SK-N-SH treated with all-trans-retinoic acid at 6 μM for 48 hours (cell line): ENCODE data around the gene GNA12.

Source experiments
- ATAC-seq: fragments of 200-7000 bp; cut with Tn5 transposase; 3 replicates; pipeline ENCODE4 v1.9.1; 2020; ENCODE audit warnings: mild to moderate bottlenecking, moderate library complexity
- ARNTL ChIP-seq: fragments of 450-650 bp; formaldehyde crosslinking; IDR thresholded peaks from 2 replicates; pipeline ENCODE4 v1.5.0; 2020; ENCODE audit warnings: low read depth, mild to moderate bottlenecking, moderate library complexity, borderline replicate concordance
- BACH2 ChIP-seq: fragments of 250-450 bp; sonication (Bioruptor Pico); IDR thresholded peaks from 2 replicates; pipeline ENCODE4 v1.9.0; 2021; ENCODE audit warnings: mild to moderate bottlenecking, borderline replicate concordance
- CREB5 ChIP-seq: fragments of 250-450 bp; sonication (Bioruptor Pico); IDR thresholded peaks from 2 replicates; pipeline ENCODE4 v1.5.1; 2020; ENCODE audit warnings: low read depth, mild to moderate bottlenecking, moderate library complexity
- CSDC2 ChIP-seq: fragments of 250-450 bp; sonication (Bioruptor Pico); IDR thresholded peaks from 2 replicates; pipeline ENCODE4 v1.5.0; 2020; ENCODE audit warnings: mild to moderate bottlenecking, moderate library complexity
- ESRRG ChIP-seq: fragments of 250-450 bp; sonication (Bioruptor Pico); IDR thresholded peaks from 2 replicates; pipeline ENCODE4 v1.6.1; 2021; ENCODE audit warnings: mild to moderate bottlenecking
- GLIS3 ChIP-seq: fragments of 250-450 bp; sonication (Bioruptor Pico); IDR thresholded peaks from 2 replicates; pipeline ENCODE4 v1.5.0; 2020; ENCODE audit warnings: mild to moderate bottlenecking, moderate library complexity
- ISL1 ChIP-seq: fragments of 250-450 bp; sonication (Bioruptor Pico); IDR thresholded peaks from 2 replicates; pipeline ENCODE4 v2.1.2; 2022; ENCODE audit warnings: mild to moderate bottlenecking, moderate library complexity
- OSR1 ChIP-seq: fragments of 250-450 bp; sonication (Bioruptor Pico); IDR thresholded peaks from 2 replicates; pipeline ENCODE4 v1.8.0; 2022; ENCODE audit warnings: moderate library complexity, mild to moderate bottlenecking, inconsistent platforms
- PPARA ChIP-seq: fragments of 250-450 bp; sonication (Bioruptor Pico); IDR thresholded peaks from 2 replicates; pipeline ENCODE4 v1.5.0; 2020; ENCODE audit warnings: mild to moderate bottlenecking, borderline replicate concordance
- RARB ChIP-seq: fragments of 250-450 bp; sonication (Bioruptor Pico); IDR thresholded peaks from 2 replicates; pipeline ENCODE4 v1.8.0; 2021; ENCODE audit warnings: mild to moderate bottlenecking, moderate library complexity
- SNAI2 ChIP-seq: fragments of 250-450 bp; sonication (Bioruptor Pico); IDR thresholded peaks from 2 replicates; pipeline ENCODE4 v1.5.0; 2020; ENCODE audit warnings: mild to moderate bottlenecking, moderate library complexity
- TCF4 ChIP-seq: fragments of 250-450 bp; sonication (Bioruptor Pico); IDR thresholded peaks from 2 replicates; pipeline ENCODE4 v1.8.0; 2021; ENCODE audit warnings: mild to moderate bottlenecking, moderate library complexity, borderline replicate concordance
- TOX ChIP-seq: fragments of 250-450 bp; sonication (Bioruptor Pico); IDR thresholded peaks from 2 replicates; pipeline ENCODE4 v1.8.0; 2021; ENCODE audit warnings: mild to moderate bottlenecking, moderate library complexity, borderline replicate concordance
- TSHZ2 ChIP-seq: fragments of 250-450 bp; sonication (Bioruptor Pico); IDR thresholded peaks from 2 replicates; pipeline ENCODE4 v1.5.0; 2020; ENCODE audit warnings: mild to moderate bottlenecking, moderate library complexity
- ZC3H10 ChIP-seq: fragments of 250-450 bp; sonication (Bioruptor Pico); IDR thresholded peaks from 2 replicates; pipeline ENCODE4 v1.5.1; 2021; ENCODE audit warnings: mild to moderate bottlenecking, moderate library complexity
- ZFP3 ChIP-seq: fragments of 250-450 bp; sonication (Bioruptor Pico); IDR thresholded peaks from 2 replicates; pipeline ENCODE4 v1.5.0; 2020; ENCODE audit warnings: mild to moderate bottlenecking, moderate library complexity
- ZFP30 ChIP-seq: fragments of 450-650 bp; formaldehyde crosslinking; IDR thresholded peaks from 2 replicates; pipeline ENCODE4 v1.5.0; 2022; ENCODE audit warnings: mild to moderate bottlenecking, moderate library complexity
- ZNF565 ChIP-seq: fragments of 450-650 bp; formaldehyde crosslinking; conservative IDR thresholded peaks from 2 replicates; pipeline ENCODE4 v1.5.0; 2020; ENCODE audit warnings: low read depth, mild to moderate bottlenecking, moderate library complexity
- ZNF70 ChIP-seq: fragments of 450-650 bp; formaldehyde crosslinking; IDR thresholded peaks from 2 replicates; pipeline ENCODE4 v1.5.0; 2020; ENCODE audit warnings: mild to moderate bottlenecking, moderate library complexity
- ZNF8 ChIP-seq: fragments of 450-650 bp; formaldehyde crosslinking; IDR thresholded peaks from 2 replicates; pipeline ENCODE4 v1.5.0; 2020; ENCODE audit warnings: mild to moderate bottlenecking, moderate library complexity
- TF ChIP-seq, protein P1 (sequence below): fragments of 250-450 bp; sonication (Bioruptor Pico); IDR thresholded peaks from 2 replicates; pipeline ENCODE4 v1.8.0; 2021; ENCODE audit warnings: low read depth, mild to moderate bottlenecking, moderate library complexity, borderline replicate concordance
- TF ChIP-seq, protein P2 (sequence below): fragments of 250-450 bp; sonication (Bioruptor Pico); IDR thresholded peaks from 2 replicates; pipeline ENCODE4 v1.8.0; 2020; ENCODE audit warnings: mild to moderate bottlenecking, moderate library complexity, borderline replicate concordance
- TF ChIP-seq, protein P3 (sequence below): fragments of 250-450 bp; sonication (Bioruptor Pico); IDR thresholded peaks from 2 replicates; pipeline ENCODE4 v1.5.1; 2021; ENCODE audit warnings: mild to moderate bottlenecking, moderate library complexity

GNA12 gene

DNA sequence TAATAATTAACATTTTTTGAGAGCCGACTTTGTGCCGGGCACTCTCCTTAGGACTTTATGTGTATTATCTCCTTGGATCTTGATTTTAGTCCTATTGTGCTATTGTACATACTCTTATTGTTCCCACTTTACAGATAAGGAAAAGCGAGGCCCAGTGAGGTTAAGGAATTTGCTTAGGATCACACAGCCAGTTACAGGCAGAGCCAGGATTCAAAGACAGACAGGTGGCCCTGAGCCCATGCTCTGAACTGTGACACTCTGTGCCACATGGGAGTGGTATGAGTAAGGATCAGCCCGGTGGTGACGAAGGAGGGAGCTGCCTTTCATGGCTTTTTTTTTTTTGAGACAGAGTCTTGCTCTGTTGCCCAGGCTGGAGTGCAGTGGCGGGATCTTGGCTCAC, 15.8 kb upstream of the GNA12 start (continued):
- TF ChIP-seq, protein P1, sequence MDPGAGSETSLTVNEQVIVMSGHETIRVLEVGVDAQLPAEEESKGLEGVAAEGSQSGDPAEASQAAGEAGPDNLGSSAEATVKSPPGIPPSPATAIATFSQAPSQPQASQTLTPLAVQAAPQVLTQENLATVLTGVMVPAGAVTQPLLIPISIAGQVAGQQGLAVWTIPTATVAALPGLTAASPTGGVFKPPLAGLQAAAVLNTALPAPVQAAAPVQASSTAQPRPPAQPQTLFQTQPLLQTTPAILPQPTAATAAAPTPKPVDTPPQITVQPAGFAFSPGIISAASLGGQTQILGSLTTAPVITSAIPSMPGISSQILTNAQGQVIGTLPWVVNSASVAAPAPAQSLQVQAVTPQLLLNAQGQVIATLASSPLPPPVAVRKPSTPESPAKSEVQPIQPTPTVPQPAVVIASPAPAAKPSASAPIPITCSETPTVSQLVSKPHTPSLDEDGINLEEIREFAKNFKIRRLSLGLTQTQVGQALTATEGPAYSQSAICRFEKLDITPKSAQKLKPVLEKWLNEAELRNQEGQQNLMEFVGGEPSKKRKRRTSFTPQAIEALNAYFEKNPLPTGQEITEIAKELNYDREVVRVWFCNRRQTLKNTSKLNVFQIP: no peak
- TF ChIP-seq TCF4: no peak
- no peak for TF ChIP-seq ZFP3 (CRISPR knock-in tag)
- no peak for TF ChIP-seq ZFP30 (CRISPR knock-in tag)
- no peak for TF ChIP-seq ZNF565 (CRISPR knock-in tag)
- TF ChIP-seq ZNF8: no peak
- no peak for TF ChIP-seq ZC3H10

DNA sequence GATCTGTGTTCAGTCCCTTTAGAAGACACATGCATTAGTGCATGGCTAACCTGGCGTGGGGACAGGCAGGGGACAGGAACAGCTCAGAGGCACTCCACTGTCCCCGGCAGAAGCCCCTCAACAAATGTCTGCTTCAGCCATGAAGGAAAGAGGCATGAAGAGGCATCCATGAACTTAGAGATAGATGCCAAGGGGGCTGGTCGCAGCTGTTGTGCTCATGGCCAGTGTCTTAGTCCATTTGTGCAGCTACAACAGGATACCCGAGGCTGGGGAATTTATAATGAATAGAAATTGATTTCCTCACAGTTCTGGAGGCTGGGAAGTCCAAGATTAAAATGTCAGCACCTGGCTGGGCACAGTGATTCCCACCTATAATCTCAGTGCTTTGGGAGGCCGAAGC, 14.5 kb upstream of the GNA12 start:
- TF ChIP-seq, protein P1: no peak
- TF ChIP-seq ZNF70 (CRISPR knock-in tag) (no peak), ZNF565 (CRISPR knock-in tag) (no peak), TSHZ2 (CRISPR knock-in tag) (no peak), TOX (CRISPR knock-in tag) (no peak), ZFP30 (CRISPR knock-in tag) (no peak), OSR1 (CRISPR knock-in tag) (no peak), RARB (CRISPR knock-in tag) (no peak), ARNTL (CRISPR knock-in tag) (no peak), BACH2 (no peak), GLIS3 (CRISPR knock-in tag) (no peak), PPARA (CRISPR knock-in tag) (no peak), ESRRG (CRISPR knock-in tag) (no peak), SNAI2 (CRISPR knock-in tag) (no peak), TCF4 (no peak), ZC3H10 (no peak), ISL1 (CRISPR knock-in tag) (no peak), CSDC2 (CRISPR knock-in tag) (no peak)
- TF ChIP-seq, protein P2, sequence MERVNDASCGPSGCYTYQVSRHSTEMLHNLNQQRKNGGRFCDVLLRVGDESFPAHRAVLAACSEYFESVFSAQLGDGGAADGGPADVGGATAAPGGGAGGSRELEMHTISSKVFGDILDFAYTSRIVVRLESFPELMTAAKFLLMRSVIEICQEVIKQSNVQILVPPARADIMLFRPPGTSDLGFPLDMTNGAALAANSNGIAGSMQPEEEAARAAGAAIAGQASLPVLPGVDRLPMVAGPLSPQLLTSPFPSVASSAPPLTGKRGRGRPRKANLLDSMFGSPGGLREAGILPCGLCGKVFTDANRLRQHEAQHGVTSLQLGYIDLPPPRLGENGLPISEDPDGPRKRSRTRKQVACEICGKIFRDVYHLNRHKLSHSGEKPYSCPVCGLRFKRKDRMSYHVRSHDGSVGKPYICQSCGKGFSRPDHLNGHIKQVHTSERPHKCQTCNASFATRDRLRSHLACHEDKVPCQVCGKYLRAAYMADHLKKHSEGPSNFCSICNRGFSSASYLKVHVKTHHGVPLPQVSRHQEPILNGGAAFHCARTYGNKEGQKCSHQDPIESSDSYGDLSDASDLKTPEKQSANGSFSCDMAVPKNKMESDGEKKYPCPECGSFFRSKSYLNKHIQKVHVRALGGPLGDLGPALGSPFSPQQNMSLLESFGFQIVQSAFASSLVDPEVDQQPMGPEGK (CRISPR knock-in tag): no peak
- TF ChIP-seq, protein P3, sequence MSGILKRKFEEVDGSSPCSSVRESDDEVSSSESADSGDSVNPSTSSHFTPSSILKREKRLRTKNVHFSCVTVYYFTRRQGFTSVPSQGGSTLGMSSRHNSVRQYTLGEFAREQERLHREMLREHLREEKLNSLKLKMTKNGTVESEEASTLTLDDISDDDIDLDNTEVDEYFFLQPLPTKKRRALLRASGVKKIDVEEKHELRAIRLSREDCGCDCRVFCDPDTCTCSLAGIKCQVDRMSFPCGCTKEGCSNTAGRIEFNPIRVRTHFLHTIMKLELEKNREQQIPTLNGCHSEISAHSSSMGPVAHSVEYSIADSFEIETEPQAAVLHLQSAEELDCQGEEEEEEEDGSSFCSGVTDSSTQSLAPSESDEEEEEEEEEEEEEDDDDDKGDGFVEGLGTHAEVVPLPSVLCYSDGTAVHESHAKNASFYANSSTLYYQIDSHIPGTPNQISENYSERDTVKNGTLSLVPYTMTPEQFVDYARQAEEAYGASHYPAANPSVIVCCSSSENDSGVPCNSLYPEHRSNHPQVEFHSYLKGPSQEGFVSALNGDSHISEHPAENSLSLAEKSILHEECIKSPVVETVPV: no peak
- no peak for ATAC-seq

GRCh38 chr7:2856388-2857169, 12.5 kb upstream of the GNA12 start:
- ATAC-seq: no peak; the same call in 2 of the 3 replicates
- TF ChIP-seq ZC3H10 (no peak), CSDC2 (CRISPR knock-in tag) (no peak), TCF4 (no peak), CREB5 (CRISPR knock-in tag) (no peak), ZFP3 (CRISPR knock-in tag) (no peak), GLIS3 (CRISPR knock-in tag) (no peak), BACH2 (no peak)
- TF ChIP-seq, protein P3: no peak
- TF ChIP-seq, protein P2 (CRISPR knock-in tag): no peak
